ENCODE measurements around the gene TIMP3. TPM values are rescaled to one million over a fixed set of nuclear protein-coding genes. Genes with fewer than 3 reads are reported as not detected.
"Not testable (repeated sequence)": the region's sequence is repeated elsewhere in the genome, so short reads cannot be mapped to it uniquely, and the experiment has no call there.

Gene TIMP3
- total RNA-seq, 2 experiments from 2014 or later: 0.07 TPM

DNA sequence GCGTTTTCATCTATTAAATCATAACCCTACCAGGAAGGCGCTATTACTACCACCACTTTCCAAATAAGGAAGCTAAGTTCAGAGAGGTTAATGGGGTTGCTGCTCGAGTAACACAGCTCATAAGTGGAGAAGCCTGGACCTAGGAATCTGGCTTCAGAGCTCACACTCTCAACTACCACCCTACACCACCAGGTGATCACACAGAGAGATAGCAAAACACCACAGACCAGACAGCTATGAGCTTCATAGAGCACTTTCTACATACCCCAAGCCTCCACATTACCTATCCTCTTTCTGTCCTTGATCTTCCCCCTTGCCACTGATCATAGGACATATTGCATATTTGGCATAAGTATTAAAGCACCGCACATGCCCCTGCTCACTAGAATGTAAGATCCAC, 65.4 kb downstream of the TIMP3 start:
- no peaks in the 10 kb centered on the region for H3K27me3 Mint-ChIP-seq

GRCh38 chr22:32868946-32869345, 67.4 kb downstream of the TIMP3 start:
- Mint-ChIP-seq H3K27ac (no peak overlapping the region), H3K4me1 (ENCODE audit: low read depth) (no peaks in the 10 kb centered on the region), H3K4me3 (no peak overlapping the region), H3K27me3 (no peaks in the 10 kb centered on the region), H3K36me3 (ENCODE audit: low read depth) (no peaks in the 10 kb centered on the region), H3K9me3 (no peaks in the 10 kb centered on the region)
- no peak for DNase-seq
- no peak for ATAC-seq
- intact Hi-C loops (cut with micrococcal nuclease): no loop called here
- TF ChIP-seq, protein P1, sequence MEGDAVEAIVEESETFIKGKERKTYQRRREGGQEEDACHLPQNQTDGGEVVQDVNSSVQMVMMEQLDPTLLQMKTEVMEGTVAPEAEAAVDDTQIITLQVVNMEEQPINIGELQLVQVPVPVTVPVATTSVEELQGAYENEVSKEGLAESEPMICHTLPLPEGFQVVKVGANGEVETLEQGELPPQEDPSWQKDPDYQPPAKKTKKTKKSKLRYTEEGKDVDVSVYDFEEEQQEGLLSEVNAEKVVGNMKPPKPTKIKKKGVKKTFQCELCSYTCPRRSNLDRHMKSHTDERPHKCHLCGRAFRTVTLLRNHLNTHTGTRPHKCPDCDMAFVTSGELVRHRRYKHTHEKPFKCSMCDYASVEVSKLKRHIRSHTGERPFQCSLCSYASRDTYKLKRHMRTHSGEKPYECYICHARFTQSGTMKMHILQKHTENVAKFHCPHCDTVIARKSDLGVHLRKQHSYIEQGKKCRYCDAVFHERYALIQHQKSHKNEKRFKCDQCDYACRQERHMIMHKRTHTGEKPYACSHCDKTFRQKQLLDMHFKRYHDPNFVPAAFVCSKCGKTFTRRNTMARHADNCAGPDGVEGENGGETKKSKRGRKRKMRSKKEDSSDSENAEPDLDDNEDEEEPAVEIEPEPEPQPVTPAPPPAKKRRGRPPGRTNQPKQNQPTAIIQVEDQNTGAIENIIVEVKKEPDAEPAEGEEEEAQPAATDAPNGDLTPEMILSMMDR (IDR thresholded peaks at IDR 0.05): no peak
- ChIA-PET POLR2A (no interaction called here), CTCF (no interaction called here)

More for the DNA sequence above, 65.4 kb downstream of the TIMP3 start:
- intact Hi-C loops (cut with micrococcal nuclease): no loop called here
- Mint-ChIP-seq H3K9me3 (no peaks in the 10 kb centered on the region), H3K36me3 (ENCODE audit: low read depth) (no peaks in the 10 kb centered on the region), H3K27ac (no peak overlapping the region), H3K4me1 (ENCODE audit: low read depth) (no peaks in the 10 kb centered on the region), H3K4me3 (no peak overlapping the region)
- ATAC-seq (no peak), DNase-seq (no peak)
- ChIA-PET CTCF (no interaction called here), POLR2A (no interaction called here)
- TF ChIP-seq, protein P1 (IDR thresholded peaks at IDR 0.05): no peak

DNA sequence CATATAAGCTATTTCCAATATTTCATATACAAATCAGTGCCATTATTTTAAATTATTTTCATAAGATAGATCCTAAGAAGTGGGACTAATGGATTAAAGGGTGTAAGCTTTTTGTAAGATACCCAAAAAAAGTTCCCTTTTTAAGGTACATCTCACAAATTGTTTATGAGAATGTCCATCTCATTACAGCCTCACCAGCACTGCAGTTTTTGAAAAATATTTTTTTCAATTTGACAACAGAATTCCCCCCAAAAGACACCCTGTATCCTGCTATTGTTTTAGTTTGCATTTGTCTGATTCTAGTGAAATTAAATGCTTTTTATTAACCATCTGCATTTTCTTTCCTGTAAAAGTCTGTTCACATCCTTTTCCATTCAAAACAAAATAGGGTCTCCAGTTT, 69.0 kb downstream of the TIMP3 start:
- POLR2A ChIA-PET: no interaction called here

GRCh38 chr22:32873604-32874003, 72.1 kb downstream of the TIMP3 start:
- DNase-seq; CTCF ChIA-PET; ATAC-seq; H3K36me3 Mint-ChIP-seq (ENCODE audit: low read depth); H3K4me1 Mint-ChIP-seq (ENCODE audit: low read depth); H3K27ac Mint-ChIP-seq; POLR2A ChIA-PET; H3K27me3 Mint-ChIP-seq; H3K4me3 Mint-ChIP-seq; intact Hi-C loops (cut with micrococcal nuclease); H3K9me3 Mint-ChIP-seq: not testable (repeated sequence)

More for the DNA sequence above, 69.0 kb downstream of the TIMP3 start:
- no peaks in the 10 kb centered on the region for H3K27me3 Mint-ChIP-seq
- no peaks in the 10 kb centered on the region for H3K4me1 Mint-ChIP-seq (ENCODE audit: low read depth)
- no peak overlapping the region for H3K27ac Mint-ChIP-seq
- H3K9me3 Mint-ChIP-seq: no peaks in the 10 kb centered on the region
- DNase-seq (no peak), ATAC-seq (no peak)
- H3K4me3 Mint-ChIP-seq: no peak overlapping the region
- no peaks in the 10 kb centered on the region for H3K36me3 Mint-ChIP-seq (ENCODE audit: low read depth)
- TF ChIP-seq, protein P1 (IDR thresholded peaks at IDR 0.05): no peak
- CTCF ChIA-PET: no interaction called here
- intact Hi-C loops (cut with micrococcal nuclease): no loop called here

- TF ChIP-seq, protein P1 (IDR thresholded peaks at IDR 0.05): no peak
- POLR2A ChIA-PET: no interaction called here
Observed at GRCh38 chr22:32874385-32874784, 72.9 kb downstream of the TIMP3 start.

DNA sequence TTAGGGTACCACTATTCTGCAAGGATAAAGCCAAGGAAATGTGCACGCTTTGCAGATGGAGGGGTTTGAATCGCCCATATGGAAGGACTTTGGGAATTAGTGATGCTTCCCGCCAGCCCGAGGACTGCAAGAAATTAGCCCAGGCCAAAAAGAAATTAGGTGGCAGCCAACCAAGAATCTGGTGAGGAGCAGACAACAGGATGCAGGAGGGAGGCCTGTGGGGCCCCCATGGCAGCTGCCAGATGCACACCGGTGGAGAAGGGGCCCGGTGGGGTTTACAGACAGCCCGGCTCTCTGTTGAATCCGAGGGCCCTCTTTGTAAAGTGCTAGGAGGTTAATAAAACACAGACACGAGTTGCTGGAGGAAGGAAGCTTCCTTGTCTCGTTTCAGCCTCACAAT, 73.5 kb downstream of the TIMP3 start:
- no peaks in the 10 kb centered on the region for H3K4me1 Mint-ChIP-seq (ENCODE audit: low read depth)
- TF ChIP-seq, protein P1 (IDR thresholded peaks at IDR 0.05): no peak
- DNase-seq (no peak), ATAC-seq (no peak)
- H3K9me3 Mint-ChIP-seq: no peaks in the 10 kb centered on the region
- H3K4me3 Mint-ChIP-seq: no peak overlapping the region
- H3K36me3 Mint-ChIP-seq (ENCODE audit: low read depth): no peaks in the 10 kb centered on the region
- no peaks in the 10 kb centered on the region for H3K27me3 Mint-ChIP-seq
- ChIA-PET POLR2A (no interaction called here), CTCF (no interaction called here)
- intact Hi-C loops (cut with micrococcal nuclease): no loop called here
- H3K27ac Mint-ChIP-seq: no peak overlapping the region

More at GRCh38 chr22:32874385-32874784, 72.9 kb downstream of the TIMP3 start:
- DNase-seq (no peak), ATAC-seq (no peak)
- CTCF ChIA-PET: no interaction called here
- Mint-ChIP-seq H3K36me3 (ENCODE audit: low read depth) (no peaks in the 10 kb centered on the region), H3K4me1 (ENCODE audit: low read depth) (no peaks in the 10 kb centered on the region), H3K27me3 (no peaks in the 10 kb centered on the region), H3K27ac (no peak overlapping the region), H3K4me3 (no peak overlapping the region), H3K9me3 (no peaks in the 10 kb centered on the region)
- intact Hi-C loops (cut with micrococcal nuclease): no loop called here
